HEK293T (cell line): ENCODE data around the gene TBC1D13.
A peak's percentile ranks its signal among the peaks of the same experiment; 100 is the strongest.

Experiments used
- CTCF ChIA-PET: fragments of 350-600 bp; formaldehyde crosslinking; extraction: SDS; loops from one replicate; lab custom pipeline; 2021; ENCODE audit warnings: antibody characterized with exemption, inconsistent platforms; lab: Yijun Ruan, JAX
- POLR2A ChIA-PET: fragments of 350-600 bp; formaldehyde crosslinking; extraction: SDS; loops from one replicate; lab custom pipeline; 2020; ENCODE audit warnings: antibody characterized with exemption, inconsistent platforms; lab: Yijun Ruan, JAX
- DNase-seq: peaks from one replicate; pipeline ENCODE4 v3.0.0; 2012; ENCODE audit warnings: mixed read lengths; ENCODE audit errors: extremely low spot score
- ARNT ChIP-seq: fragments of 450-650 bp; IDR thresholded peaks from 2 replicates; pipeline ENCODE4 v1.6.1; 2017; ENCODE audit warnings: mild to moderate bottlenecking
- BHLHE40 ChIP-seq: fragments of 450-650 bp; IDR thresholded peaks from 2 replicates; pipeline ENCODE4 v1.6.1; 2016; ENCODE audit warnings: mild to moderate bottlenecking, moderate library complexity, borderline replicate concordance
- CTBP1 ChIP-seq: fragments of 450-650 bp; IDR thresholded peaks from 2 replicates; pipeline ENCODE4 v1.6.1; 2016; ENCODE audit warnings: borderline replicate concordance
- ELF4 ChIP-seq: fragments of 450-650 bp; IDR thresholded peaks from 2 replicates; pipeline ENCODE4 v1.6.1; 2017; ENCODE audit warnings: antibody characterized with exemption
- FOXA1 ChIP-seq: fragments of 450-650 bp; IDR thresholded peaks from 2 replicates; pipeline ENCODE4 v1.6.1; 2016; ENCODE audit warnings: mild to moderate bottlenecking
- FOXK2 ChIP-seq: fragments of 450-650 bp; IDR thresholded peaks from 2 replicates; pipeline ENCODE4 v1.6.1; 2016; ENCODE audit warnings: mild to moderate bottlenecking
- FOXM1 ChIP-seq: fragments of 450-650 bp; IDR thresholded peaks from 2 replicates; pipeline ENCODE4 v1.6.1; 2017; ENCODE audit warnings: mild to moderate bottlenecking, borderline replicate concordance
- HDGF ChIP-seq: fragments of 450-650 bp; IDR thresholded peaks from 2 replicates; pipeline ENCODE4 v1.6.1; 2017; ENCODE audit warnings: antibody characterized with exemption, borderline replicate concordance
- L3MBTL2 ChIP-seq: fragments of 450-650 bp; conservative IDR thresholded peaks from 2 replicates; pipeline ENCODE4 v1.6.1; 2016; ENCODE audit warnings: mild to moderate bottlenecking
- LEF1 ChIP-seq: fragments of 450-650 bp; IDR thresholded peaks from 2 replicates; pipeline ENCODE4 v1.6.1; 2017; ENCODE audit warnings: mild to moderate bottlenecking, borderline replicate concordance
- NFRKB ChIP-seq: fragments of 450-650 bp; IDR thresholded peaks from 2 replicates; pipeline ENCODE4 v1.6.1; 2016; ENCODE audit warnings: mild to moderate bottlenecking, moderate library complexity
- SUZ12 ChIP-seq: fragments of 450-650 bp; IDR thresholded peaks from 2 replicates; pipeline ENCODE4 v1.6.1; 2016; ENCODE audit warnings: mild to moderate bottlenecking
- TARDBP ChIP-seq: fragments of 450-650 bp; IDR thresholded peaks from 2 replicates; pipeline ENCODE4 v1.6.1; 2016
- ZNF384 ChIP-seq: fragments of 450-650 bp; IDR thresholded peaks from 2 replicates; pipeline ENCODE4 v1.6.1; 2016
- TF ChIP-seq, protein P1 (sequence below): fragments of 450-650 bp; IDR thresholded peaks from 2 replicates; pipeline ENCODE4 v1.6.1; 2016

The TBC1D13 gene

DNA sequence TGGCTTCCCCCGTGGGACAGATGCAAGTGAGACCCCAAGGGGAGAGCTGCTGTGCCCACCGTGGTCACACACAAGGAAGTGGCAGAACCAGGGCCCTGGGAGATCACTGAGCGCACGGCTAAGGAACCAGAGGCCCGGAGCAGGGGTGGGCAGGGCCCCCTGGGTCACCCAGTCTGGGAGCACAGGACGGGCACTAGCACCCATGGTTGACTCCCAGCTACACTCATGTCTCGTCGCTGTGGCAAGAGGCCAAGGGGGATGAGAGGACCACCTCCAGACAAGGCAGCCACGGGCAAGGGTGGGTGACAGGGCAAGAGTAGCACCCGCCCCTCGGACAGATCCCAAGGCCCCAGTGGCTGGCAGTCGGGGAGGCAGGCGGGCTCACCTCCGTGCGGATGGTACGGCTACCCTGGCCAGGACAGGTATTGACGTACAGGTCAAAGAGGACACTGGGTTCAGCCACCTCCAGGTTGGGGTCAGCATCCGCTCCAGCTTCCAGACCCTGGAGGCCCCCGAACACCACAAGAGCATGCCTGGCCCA is 36.4 kb downstream of the TBC1D13 start:
- ChIA-PET POLR2A (interaction anchor here (1.1 kb wide), 1 partner anchor 35 kb away, joined by 3 read pairs; no protein-coding TSS in a partner anchor), CTCF (no interaction called here)
- TF ChIP-seq NFRKB = no peak
- DNase-seq = no peak

DNA sequence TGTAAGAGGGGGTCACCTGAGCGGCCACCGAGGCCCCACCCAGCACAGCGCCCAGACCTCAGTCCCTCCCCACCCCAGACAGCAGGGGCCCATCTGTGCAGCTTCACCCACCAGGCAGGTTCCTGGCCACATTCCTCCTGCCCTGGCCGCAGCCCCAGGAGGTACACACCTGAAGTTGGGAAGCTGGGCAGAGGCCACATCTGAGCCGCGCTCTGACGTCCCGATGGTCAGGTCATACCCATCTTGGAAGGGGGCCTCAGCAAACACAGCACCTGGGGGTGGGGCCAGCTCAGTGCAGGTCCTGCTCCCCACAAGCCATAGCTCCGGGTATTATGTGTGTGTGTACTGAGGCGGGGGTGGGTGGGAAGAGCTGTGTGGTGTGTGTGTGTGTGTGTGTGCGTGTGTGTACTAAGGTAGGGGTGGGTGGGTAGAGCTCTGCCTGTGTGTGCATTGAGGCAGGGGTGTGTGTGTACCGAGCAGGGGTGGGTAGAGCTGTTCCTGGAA is 36.9 kb downstream of the TBC1D13 start:
- no peak for DNase-seq
- ChIA-PET POLR2A (interaction anchor here (1.1 kb wide), 1 partner anchor 36 kb away, joined by 3 read pairs; no protein-coding TSS in a partner anchor), CTCF (no interaction called here)
- TF ChIP-seq, protein P1, sequence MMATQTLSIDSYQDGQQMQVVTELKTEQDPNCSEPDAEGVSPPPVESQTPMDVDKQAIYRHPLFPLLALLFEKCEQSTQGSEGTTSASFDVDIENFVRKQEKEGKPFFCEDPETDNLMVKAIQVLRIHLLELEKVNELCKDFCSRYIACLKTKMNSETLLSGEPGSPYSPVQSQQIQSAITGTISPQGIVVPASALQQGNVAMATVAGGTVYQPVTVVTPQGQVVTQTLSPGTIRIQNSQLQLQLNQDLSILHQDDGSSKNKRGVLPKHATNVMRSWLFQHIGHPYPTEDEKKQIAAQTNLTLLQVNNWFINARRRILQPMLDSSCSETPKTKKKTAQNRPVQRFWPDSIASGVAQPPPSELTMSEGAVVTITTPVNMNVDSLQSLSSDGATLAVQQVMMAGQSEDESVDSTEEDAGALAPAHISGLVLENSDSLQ = no peak

DNA sequence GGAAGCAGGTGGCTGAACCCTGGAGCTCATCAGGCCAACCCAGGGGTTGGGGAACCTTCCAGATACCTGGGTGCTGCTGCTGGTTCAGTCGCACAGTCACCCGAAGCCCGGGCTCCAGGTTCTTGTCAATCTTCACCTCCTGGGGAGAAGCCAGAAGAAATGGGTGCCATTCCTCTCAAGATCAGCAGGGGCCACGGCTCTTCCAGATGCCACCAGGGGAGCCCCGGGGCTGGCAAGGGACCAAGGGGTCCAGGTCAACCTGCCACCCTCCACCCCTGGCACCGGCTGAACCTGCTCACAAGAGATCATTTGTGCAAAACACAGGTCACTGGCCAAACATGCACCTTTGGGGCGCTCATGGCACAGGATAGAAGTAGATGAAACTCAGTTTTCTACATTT is 37.9 kb downstream of the TBC1D13 start:
- DNase-seq = no peak
- CTCF ChIA-PET = no interaction called here
- POLR2A ChIA-PET = no interaction called here
- TF ChIP-seq HDGF = no peak
- no peak for TF ChIP-seq BHLHE40
- TF ChIP-seq CTBP1 = no peak
- TF ChIP-seq NFRKB = no peak

DNA sequence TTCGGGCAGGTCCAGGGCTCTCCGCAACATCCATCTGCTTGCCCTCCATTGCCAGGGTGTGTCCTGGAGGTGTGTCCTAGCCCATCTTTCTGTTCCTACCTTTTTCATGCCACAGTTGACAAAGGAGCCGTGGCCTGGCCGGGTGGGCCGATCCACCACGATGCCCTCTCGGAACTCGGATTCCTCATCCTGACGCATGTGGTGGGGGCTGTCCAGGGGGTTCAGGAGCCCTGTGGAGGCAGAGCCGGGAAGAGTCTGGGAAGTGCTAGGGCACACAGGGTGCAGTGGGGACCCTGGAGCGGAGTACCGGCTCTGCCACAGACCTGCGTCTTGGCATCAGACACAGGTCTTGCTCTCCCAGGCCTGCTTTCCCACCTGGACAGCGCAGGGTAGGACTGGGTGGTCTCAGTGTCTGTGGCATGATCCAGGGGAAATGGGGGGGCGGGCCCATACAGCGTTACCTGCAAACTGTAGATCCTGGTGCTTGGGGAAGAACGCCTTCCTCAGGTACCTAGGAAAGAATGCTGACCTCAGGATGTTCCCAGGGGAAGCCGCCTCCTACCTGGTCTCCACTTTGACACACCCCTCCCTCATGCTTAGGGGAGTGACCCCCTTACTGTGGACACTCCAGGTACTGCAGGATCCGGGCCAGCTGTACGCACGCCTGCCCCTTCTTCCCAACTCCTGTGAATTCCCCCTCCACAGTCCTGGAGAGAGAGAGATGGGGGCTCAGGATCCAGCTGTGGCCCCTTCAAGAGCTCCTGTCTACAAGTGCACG is 39.1 kb downstream of the TBC1D13 start:
- ChIA-PET CTCF (no interaction called here), POLR2A (interaction anchor here (1.1 kb wide), 1 partner anchor 8 kb away, joined by 4 read pairs; the partner anchor contains the start of gene ENDOG)

DNA sequence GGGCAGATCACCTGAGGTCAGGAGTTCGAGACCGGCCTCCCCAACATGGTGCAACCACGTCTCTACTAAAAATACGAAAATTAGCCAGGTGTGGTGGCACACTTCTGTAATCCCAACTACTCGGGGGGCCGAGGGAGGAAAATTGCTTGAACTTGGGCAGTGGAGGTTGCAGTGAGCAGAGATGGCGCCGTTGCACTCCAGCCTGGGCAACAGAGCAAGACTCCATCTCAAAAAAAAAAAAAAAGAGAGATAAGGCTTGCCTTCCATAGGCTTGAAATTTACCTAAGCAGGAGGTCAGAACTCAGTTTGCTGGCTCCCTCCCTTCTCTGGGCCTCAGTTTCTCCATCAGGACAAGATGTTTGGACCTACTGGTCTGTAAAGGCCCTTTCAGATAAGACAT is 41.2 kb downstream of the TBC1D13 start:
- CTCF ChIA-PET = no interaction called here
- TF ChIP-seq BHLHE40 (no peak), ZNF384 (peak; percentile 71; the same call in 1 of the 2 replicates), FOXK2 (no peak), SUZ12 (no peak), FOXM1 (no peak), L3MBTL2 (no peak), ARNT (no peak), TARDBP (no peak)
- TF ChIP-seq, protein P1 = no peak

More for the DNA sequence above, 39.1 kb downstream of the TBC1D13 start:
- TF ChIP-seq LEF1 (no peak), SUZ12 (no peak), HDGF (no peak), L3MBTL2 (no peak), TARDBP (no peak), CTBP1 (no peak), FOXA1 (no peak), ARNT (no peak), ELF4 (no peak), FOXM1 (no peak), ZNF384 (no peak), BHLHE40 (no peak), NFRKB (no peak)
- TF ChIP-seq, protein P1 = no peak
- DNase-seq = no peak

DNA sequence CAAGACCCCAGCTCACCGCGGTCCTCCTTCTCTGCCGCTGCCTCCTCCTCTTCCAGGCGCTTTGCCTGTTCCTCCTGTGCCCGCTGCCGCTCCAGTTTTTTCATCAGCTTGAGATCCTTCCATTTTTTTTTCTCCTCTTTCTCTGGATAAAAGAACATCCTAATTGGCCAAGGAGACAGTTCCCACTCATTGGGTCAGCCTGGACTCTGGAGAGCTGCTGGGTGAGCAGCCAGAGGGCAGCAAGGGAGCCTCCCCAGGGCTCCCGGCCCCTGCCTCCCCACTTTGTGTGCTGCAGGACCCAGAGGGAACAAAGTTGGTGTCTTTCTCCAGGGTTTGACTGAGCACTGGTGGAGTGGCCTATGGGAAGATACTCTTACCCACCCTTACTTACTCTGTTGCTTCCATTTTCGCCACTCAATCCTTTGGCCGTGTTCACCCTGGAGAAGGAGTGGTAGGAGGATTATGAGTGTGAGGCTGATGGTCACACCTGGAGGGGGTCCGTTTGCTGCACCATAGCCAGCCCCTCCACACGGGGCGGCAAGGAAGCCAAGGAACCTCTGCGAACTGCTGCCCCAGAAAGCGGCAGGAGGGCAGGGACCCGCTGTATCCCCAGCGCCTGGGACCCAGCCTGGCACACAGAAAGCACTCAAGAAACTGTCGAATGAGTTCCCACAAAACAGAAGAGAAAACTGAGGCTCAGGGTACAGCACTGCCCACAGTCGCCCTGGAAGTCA is 41.8 kb downstream of the TBC1D13 start:
- ChIA-PET POLR2A (interaction anchor here (0.5 to 2.6 kb wide), 5 partner anchors 10 to 139 kb away, joined by 3 to 57 read pairs (median 4); partner anchors contain the start of genes ENDOG and SET), CTCF (interaction anchor here (1.4 kb wide), 1 partner anchor 10 kb away, joined by 20 read pairs; the partner anchor contains the start of gene ENDOG)
- TF ChIP-seq NFRKB (no peak), ARNT (no peak), HDGF (no peak)
- DNase-seq = no peak

More for the DNA sequence above, 41.2 kb downstream of the TBC1D13 start:
- DNase-seq = no peak
- POLR2A ChIA-PET = interaction anchor here (2.6 kb wide), 1 partner anchor 9 kb away, joined by 57 read pairs; the partner anchor contains the start of gene ENDOG
